Colonic mucosa (tissue), 4 donors: ENCODE results near the gene ERCC5. TPM values are rescaled to one million over a fixed set of nuclear protein-coding genes. Genes with fewer than 3 reads are reported as not detected.
A peak's percentile ranks its signal among the peaks of the same experiment; 100 is the strongest.

ENCODE experiments used
- DNase-seq: peaks from one replicate; pipeline ENCODE4 v3.0.0-alpha.2; 2020
- H3K27ac ChIP-seq: fragments of 200-600 bp; one replicate; pipeline ENCODE4 v1.8.0; 2021
- H3K27me3 ChIP-seq: fragments of 200-600 bp; one replicate; pipeline ENCODE4 v1.8.0; 2021
- H3K36me3 ChIP-seq: fragments of 200-600 bp; one replicate; pipeline ENCODE4 v1.8.0; 2021
- H3K4me1 ChIP-seq: fragments of 200-600 bp; one replicate; pipeline ENCODE4 v1.8.0; 2021; ENCODE audit warnings: mild to moderate bottlenecking
- H3K4me3 ChIP-seq: fragments of 200-600 bp; one replicate; pipeline ENCODE4 v1.8.0; 2021
- H3K9ac ChIP-seq, 2 donors: one replicate each; pipeline ENCODE4 v1.7.0; 2013; ENCODE audit warnings: control low read depth in 2 of 2, low read depth in 2 of 2, low read length in 2 of 2
- H3K9me3 ChIP-seq: fragments of 200-600 bp; one replicate; pipeline ENCODE4 v1.8.0; 2021
- intact Hi-C: fragments of 100-400 bp; cut with DNase I; formaldehyde crosslinking; loops from one replicate; pipeline ENCODE4 v1.14.1; 2022
- total RNA-seq, 2 donors: library from RNA; stranded (reverse); fragmentation: NEBNext Ultra II Directional in 1 of 2; extraction: Animal tissue kit (Norgen Biotek cat#: 25700) in 1 of 2; gene quantifications; one replicate each; pipeline ENCODE4 v1.2.1, GENCODE V29; 2021
- TF ChIP-seq, protein P1 (sequence below): fragments of 200-600 bp; IDR thresholded peaks from one replicate; pipeline ENCODE4 v1.8.0; 2022; ENCODE audit warnings: antibody characterized with exemption, mild to moderate bottlenecking
- donor health status: healthy.
- donor health status: DM: no; HTN: no; CAD: no.
- donor health status: DM: no; HTN: no; CAD: no.

ERCC5 gene
- total RNA-seq, 2 donors from 2014 or later, result 64.7 to 79.1 TPM

DNA sequence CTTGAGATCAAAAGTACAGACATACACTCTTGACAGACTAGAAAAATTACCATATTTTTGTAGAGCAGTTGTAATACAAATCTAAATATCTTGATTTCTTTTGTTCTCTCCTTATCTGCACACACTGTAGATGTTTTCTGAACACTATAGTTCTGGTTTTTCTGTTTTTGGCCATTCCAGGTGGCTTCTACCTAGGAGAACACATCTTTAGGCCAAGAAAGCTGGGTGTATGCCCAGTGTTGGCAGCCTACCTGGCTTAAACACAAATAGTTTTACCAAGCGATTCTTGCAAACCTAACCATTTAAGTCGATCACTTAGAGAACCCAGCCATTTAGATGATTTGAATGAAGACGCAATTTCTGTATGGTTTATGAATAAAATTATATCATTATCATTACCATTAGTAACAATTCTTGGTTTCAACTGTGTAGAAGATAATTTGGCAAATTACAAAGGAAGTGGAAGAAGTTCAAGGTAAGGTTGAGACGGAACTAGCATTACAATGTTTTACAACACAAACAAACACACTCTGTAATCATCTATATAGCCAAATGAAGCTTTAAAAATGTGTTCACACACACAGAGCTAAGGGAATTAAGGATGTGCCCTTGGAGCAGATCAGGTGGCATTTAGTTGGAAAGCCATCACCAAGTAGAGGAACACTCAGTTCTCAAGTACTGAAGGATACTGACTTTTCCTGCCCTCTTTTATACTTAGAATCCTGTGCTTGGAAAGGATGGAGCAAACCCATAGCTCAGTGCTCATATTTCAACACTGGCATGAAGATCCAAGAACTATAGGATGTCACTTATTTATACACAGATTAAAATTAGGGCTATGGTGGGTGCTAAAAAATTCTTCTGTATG is 36.2 kb downstream of the ERCC5 start:
- Histone ChIP-seq H3K9me3 (no peaks in the 10 kb centered on the region), H3K4me3 (no peak overlapping the region), H3K27ac (no peak overlapping the region), H3K9ac (no peak overlapping the region), H3K4me1 (no peaks in the 10 kb centered on the region), H3K27me3 (no peaks in the 10 kb centered on the region), H3K36me3 (no peaks in the 10 kb centered on the region)
- TF ChIP-seq, protein P1, sequence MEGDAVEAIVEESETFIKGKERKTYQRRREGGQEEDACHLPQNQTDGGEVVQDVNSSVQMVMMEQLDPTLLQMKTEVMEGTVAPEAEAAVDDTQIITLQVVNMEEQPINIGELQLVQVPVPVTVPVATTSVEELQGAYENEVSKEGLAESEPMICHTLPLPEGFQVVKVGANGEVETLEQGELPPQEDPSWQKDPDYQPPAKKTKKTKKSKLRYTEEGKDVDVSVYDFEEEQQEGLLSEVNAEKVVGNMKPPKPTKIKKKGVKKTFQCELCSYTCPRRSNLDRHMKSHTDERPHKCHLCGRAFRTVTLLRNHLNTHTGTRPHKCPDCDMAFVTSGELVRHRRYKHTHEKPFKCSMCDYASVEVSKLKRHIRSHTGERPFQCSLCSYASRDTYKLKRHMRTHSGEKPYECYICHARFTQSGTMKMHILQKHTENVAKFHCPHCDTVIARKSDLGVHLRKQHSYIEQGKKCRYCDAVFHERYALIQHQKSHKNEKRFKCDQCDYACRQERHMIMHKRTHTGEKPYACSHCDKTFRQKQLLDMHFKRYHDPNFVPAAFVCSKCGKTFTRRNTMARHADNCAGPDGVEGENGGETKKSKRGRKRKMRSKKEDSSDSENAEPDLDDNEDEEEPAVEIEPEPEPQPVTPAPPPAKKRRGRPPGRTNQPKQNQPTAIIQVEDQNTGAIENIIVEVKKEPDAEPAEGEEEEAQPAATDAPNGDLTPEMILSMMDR, result no peak
- no peak for DNase-seq
- intact Hi-C loops, result no loop called here

DNA sequence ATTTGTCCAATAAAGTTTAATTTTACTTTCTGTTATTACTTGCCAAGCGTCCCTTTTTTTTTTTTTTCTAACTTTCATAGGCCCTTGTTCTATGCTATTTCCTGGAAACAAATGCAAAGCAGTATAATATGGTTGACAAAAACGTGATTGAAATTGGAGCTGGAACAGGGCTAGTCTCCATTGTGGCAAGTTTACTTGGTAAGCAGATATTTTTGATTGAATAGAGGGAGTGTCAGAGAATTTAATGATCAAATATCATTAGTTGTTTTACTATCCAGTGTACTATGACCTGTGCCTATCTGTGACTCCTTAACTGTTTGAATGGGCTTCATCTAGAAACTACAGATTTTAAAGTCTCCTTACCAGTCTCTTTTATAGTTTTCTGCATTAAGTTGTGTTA is 46.7 kb downstream of the ERCC5 start:
- intact Hi-C loops, result no loop called here
- Histone ChIP-seq H3K9me3 (no peaks in the 10 kb centered on the region), H3K9ac (no peak overlapping the region), H3K4me1 (no peaks in the 10 kb centered on the region), H3K27ac (no peak overlapping the region), H3K4me3 (no peak overlapping the region), H3K36me3 (no peaks in the 10 kb centered on the region), H3K27me3 (no peaks in the 10 kb centered on the region)
- TF ChIP-seq, protein P1, result no peak
- DNase-seq, result no peak

DNA sequence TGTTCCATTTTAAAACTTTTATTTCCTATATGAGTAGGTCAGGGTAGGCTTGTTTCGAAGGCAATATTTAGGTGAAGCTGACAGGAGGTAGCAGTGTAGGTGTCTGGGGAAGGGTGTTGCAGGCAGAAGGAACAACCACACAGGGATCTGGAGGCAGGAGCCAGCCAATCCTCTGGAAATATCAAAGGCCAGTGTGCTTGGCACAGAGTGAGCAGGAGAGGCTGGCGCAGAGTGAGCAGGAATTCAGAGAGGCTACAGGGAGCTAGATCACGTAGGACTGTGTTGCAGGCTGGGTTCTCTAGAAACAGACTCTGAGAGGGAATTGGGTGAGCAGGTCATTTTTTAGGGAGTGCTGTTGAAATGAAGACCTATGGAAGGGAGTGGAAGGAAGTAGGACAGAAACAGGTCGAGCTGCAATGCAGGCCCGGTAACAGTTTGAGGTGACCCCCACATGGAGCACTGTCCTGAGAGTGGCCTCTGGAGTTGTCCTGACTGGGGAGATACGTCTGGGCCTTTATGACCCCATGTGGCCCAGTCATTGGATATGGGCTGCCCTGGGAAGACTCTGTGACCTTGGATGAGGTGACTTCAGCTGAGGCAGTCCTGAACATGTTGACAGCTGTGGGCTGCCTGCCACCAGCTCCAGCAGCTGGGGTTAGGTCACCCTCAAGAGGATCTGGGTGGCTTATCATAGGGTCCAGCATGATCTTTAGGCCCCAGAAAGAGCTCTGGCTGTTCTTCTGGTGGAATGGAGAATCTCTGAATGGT is 51.7 kb downstream of the ERCC5 start:
- no peak overlapping the region for H3K9ac ChIP-seq
- H3K4me3 ChIP-seq, result no peak overlapping the region
- intact Hi-C loops, result no loop called here
- TF ChIP-seq, protein P1, result no peak
- no peaks in the 10 kb centered on the region for H3K36me3 ChIP-seq
- no peak overlapping the region for H3K27ac ChIP-seq
- H3K4me1 ChIP-seq, result peaks cover 8% of the 10 kb centered on the region
- H3K27me3 ChIP-seq, result no peaks in the 10 kb centered on the region
- H3K9me3 ChIP-seq, result no peaks in the 10 kb centered on the region
- no peak for DNase-seq

DNA sequence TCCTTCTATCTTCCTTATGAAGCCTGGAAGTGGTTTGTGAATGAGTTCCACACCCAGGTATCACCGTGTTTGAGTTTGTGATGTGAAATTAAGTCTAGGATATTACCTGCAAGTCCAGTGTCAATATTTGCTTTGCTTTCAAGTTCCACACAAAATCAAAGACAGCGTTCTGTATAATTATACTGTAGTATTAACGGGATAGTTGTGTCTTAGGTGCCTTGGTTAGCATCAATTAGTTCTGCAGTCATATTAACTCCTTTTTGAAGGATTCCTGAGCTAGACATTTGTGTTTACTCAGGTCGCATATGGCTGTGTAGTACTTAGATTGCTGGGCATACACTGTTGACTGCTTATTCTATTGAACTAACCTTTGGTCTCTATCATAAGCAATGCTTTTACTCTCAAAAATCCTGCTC is 54.4 kb downstream of the ERCC5 start:
- no peak for DNase-seq
- Histone ChIP-seq H3K4me1 (peaks cover 8% of the 10 kb centered on the region), H3K9ac (no peak overlapping the region), H3K4me3 (no peak overlapping the region), H3K9me3 (no peaks in the 10 kb centered on the region), H3K27me3 (no peaks in the 10 kb centered on the region), H3K36me3 (no peaks in the 10 kb centered on the region), H3K27ac (peak overlapping the region; percentile 46)
- TF ChIP-seq, protein P1, result no peak
- intact Hi-C loops, result no loop called here

DNA sequence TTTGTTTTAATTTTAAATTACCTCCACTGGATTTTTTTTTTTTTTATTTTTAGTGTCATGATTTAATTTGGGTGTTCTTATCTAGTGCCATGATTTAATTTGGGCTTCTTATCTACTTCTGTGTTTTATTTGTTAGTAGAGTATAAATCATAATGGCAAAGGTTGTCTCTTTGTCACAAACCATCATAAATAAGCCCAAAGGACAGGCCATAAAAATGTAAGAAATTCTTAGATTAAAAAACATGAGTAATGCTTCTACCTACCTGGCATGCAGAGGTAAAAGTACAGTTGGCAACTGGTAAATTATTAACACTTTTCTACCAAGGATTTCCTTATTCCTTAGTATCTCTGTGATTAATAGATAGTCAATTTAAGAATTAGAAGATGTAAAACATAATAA is 55.2 kb downstream of the ERCC5 start:
- Histone ChIP-seq H3K4me1 (peaks cover 8% of the 10 kb centered on the region), H3K36me3 (no peaks in the 10 kb centered on the region), H3K27me3 (no peaks in the 10 kb centered on the region), H3K27ac (no peak overlapping the region), H3K9me3 (no peaks in the 10 kb centered on the region), H3K9ac (no peak overlapping the region), H3K4me3 (no peak overlapping the region)
- DNase-seq, result no peak
- TF ChIP-seq, protein P1, result no peak
- intact Hi-C loops, result no loop called here
